Vagina (tissue), 2 donors: ENCODE results near the gene SEPTIN2.

Experiments
- CTCF ChIP-seq, 3 experiments: fragments of 450-650 bp in 2 of 3; fragments of 200-600 bp in 1 of 3; sonication (generic) in 1 of 3; IDR thresholded peaks; one replicate each; pipeline ENCODE4 v1.5.1; 2017 to 2019; ENCODE audit warnings: antibody characterized with exemption in 3 of 3, mild to moderate bottlenecking in 2 of 3, moderate library complexity in 2 of 3
- POLR2A ChIP-seq, 2 donors: fragments of 450-650 bp; IDR thresholded peaks; one replicate each; pipeline ENCODE4 v1.6.1; 2017; ENCODE audit warnings: antibody characterized with exemption in 2 of 2, mild to moderate bottlenecking in 2 of 2, moderate library complexity in 2 of 2

- TF ChIP-seq CTCF (IDR thresholded peaks at IDR 0.05), result no peak
- no peak for TF ChIP-seq POLR2A (IDR thresholded peaks at IDR 0.05)
Observed at GRCh38 chr2:241273210-241274020, 42.3 kb upstream of the SEPTIN2 start.
